NOMO-1 treated with dmso at 0.1 percent for 144 hours (cell line): ENCODE measurements around the gene ZDHHC6.
A peak's percentile ranks its signal among the peaks of the same experiment; 100 is the strongest.
"Not testable (repeated sequence)": the region's sequence is repeated elsewhere in the genome, so short reads cannot be mapped to it uniquely, and the experiment has no call there.

Experiments used
- DNase-seq: peaks from one replicate; lab custom pipeline; 2025; ENCODE audit not compliant: unreplicated experiment; lab: John Stamatoyannopoulos, UW

ZDHHC6 gene

DNA sequence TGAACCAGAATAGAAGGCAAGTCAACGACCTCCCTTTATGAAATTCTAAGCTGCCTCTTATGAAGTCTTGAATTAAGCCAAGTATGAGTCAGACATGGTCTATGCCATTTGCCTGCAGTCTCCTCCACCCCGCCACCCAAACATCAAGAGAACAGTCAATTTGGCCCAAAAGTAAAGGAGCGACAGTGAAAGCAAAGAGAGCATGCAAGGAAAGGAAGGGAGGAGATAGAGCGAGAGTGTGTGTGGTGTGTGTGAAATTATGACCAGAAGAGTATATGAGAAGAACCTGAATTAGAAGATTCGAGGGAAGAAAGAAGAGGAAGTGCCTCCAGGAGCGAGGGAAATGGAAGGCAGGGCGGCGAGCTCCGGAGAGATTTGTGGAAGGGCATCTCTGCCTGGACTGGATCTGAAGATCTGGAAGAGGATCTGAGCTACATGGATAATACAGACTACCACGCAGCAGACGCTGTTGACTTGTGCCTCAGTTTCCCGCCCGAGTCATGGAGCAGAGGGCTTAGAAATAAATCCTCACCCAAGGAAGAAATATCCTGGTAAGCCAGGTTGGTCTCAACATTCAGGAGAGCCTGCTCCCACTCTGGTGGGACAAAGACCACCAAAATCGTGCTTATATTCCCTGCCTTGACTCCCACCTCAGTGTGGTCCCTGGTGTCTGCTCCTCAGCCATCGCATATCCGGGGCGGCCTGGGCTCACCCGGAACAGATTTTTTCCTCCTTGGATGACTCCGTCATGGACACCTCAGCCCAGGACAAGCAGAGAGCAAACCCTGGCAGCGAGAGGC lies 459 bp downstream of the ZDHHC6 start:
- peak; percentile 47 for DNase-seq

- DNase-seq, result no peak
Observed at GRCh38 chr10:112442063-112442462, 4.7 kb downstream of the ZDHHC6 start.

GRCh38 chr10:112441520-112441919 lies 5.2 kb downstream of the ZDHHC6 start:
- no peak for DNase-seq

GRCh38 chr10:112438356-112438755 lies 8.4 kb downstream of the ZDHHC6 start:
- no peak for DNase-seq

DNA sequence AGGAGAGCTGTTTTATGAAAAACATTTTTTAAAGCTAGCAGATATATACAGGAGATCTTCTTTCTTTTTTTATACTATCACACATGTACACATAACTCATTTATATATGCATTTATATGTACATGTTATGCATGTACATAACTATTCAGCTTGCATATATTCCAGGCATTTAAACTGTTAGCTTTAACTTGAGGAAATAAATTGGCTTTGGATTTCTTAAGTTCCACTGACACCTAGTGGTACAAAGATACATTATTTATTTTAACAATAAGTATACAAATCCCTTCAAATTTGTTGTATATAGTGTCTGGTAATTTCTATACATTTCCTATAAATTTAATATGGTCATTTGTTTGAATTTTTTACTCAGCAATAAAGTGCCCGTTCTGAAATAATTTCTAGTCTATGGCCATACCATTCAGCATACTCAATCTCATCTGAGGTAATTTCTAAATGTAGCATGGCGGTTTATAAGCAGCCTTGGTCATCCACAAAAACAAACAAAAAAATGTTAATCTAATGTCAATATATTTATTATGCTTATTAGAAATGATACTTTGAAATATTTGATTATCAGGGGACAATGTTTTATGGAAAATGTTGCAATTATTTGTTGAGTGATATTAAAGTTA lies 11.6 kb downstream of the ZDHHC6 start:
- no peak for DNase-seq

GRCh38 chr10:112433136-112433535 lies 13.6 kb downstream of the ZDHHC6 start:
- no peak for DNase-seq

DNA sequence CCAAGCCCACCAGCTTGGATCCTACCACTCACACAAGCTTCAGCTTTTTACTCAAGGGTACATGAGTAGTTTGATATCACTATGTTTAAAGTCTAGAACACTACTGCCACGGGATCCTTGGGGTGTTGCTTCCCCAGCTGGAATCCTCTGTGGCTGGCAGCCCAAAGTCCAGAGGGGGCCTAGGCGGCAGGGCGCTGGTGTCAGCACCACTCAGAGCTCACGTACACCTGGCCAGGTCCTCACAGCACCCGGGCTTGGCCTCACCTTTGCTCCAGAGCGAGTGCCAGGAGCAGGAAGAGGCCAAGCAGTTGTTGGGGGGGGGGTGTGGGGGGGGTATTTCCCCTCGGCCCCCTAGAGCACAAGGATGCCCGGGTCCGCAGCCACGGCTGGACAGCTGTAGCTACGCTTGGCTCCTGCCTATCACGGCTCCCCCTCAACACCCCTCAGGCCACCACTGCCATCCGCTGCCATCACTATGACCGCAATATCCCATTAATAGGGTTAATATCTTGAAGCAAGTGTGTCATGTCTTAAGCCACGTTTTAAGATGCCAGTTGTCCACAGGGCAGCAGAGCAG lies 17.0 kb downstream of the ZDHHC6 start:
- no peak for DNase-seq

DNA sequence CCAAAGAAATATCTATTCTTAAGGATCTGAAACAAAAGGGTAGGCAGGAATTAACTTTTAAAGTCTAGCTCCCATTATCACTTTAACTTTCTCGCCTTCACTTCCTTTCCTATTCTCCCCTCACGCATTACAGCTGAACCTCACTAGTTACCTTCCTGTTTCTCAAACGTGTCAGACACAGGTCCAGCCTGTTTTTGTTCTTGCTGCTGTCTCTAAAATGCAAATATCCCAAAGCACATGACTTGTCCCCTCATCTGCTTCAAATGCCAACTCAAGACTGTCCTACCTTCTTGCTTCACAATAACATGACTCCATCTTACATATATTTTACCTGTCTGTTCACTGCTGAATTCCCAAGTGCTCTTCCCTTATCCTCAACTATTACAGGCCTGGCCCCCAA lies 17.6 kb downstream of the ZDHHC6 start:
- no peak for DNase-seq

- DNase-seq, result no peak
Observed at GRCh38 chr10:112426111-112426510, 20.6 kb downstream of the ZDHHC6 start.

- DNase-seq, result no peak
Observed at GRCh38 chr10:112424651-112425050, 22.1 kb downstream of the ZDHHC6 start.

DNA sequence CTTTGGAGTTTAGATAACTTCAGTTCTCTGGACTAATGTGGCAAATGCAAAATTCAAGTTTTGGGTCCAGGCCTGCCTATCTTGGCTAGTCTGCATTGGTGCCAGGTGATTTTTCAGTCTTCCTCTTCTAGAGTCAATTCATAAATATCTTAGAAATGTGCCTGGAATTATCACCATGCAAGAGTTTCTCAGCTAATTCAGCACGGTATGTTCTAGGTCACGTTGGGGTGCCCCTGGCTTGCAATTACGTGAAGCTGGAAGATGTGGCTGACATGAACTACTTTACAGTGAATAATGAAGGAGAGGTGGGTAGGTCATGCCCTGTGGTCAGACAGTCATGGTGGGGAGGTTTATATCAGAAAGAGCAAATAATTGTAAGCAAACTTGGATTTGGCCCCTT lies 25.0 kb downstream of the ZDHHC6 start:
- no peak for DNase-seq

DNA sequence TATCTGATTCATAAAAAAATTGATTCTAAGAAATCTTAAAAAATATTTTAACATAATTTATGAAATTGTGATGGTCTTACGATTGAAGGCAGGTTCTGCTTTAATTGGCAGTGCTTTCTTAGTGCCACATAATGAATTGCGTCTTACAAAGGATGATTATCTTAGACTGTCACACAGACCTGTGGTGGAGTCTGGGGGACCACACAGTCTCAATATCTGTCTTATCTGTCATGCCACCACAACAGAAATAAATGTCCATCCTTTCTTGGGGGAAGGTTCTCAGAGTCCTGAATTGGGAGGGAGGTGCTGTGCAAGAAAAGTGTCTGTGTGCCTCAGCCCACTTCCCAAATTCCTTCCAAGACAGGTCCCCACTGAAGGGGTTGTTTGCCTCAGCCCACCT lies 34.0 kb downstream of the ZDHHC6 start:
- DNase-seq, result no peak

DNA sequence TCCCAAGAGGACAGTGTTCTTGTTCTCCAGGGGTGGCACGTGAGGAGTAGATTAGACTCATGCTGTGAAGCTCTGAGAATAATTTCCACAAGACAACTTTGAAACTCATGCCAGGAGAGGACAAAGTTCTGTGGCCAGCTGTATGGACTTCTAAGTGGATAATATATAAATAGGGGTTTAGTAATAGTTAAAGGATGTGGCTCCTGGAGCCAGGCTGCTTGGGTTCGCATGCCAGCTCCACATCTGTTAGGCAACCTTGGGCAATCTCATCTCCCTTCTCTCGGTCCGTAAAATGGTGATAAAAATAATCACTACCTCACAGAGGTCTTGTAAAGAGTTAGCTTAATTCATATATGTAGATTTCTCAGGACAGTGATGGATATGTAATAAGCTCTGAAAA lies 37.0 kb downstream of the ZDHHC6 start:
- no peak for DNase-seq

DNA sequence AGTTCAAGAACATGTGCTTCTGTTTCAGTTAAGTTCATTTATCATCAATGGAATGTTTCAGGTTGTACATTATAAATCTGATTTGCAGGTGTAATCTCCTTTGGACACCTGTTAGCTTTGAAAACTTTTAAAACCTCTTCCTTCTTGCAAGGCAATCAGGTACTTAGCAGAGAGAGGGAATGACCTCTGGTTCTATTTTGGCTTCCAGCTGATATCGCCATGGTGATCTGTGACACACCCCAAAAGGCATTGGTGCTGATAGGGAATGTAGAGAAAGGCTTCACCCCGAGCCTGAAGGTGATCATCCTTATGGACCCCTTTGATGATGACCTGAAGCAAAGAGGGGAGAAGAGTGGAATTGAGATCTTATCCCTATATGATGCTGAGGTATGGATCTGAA lies 37.4 kb downstream of the ZDHHC6 start:
- no peak for DNase-seq

- no peak for DNase-seq
Observed at GRCh38 chr10:112407696-112408095, 39.0 kb downstream of the ZDHHC6 start.

DNA sequence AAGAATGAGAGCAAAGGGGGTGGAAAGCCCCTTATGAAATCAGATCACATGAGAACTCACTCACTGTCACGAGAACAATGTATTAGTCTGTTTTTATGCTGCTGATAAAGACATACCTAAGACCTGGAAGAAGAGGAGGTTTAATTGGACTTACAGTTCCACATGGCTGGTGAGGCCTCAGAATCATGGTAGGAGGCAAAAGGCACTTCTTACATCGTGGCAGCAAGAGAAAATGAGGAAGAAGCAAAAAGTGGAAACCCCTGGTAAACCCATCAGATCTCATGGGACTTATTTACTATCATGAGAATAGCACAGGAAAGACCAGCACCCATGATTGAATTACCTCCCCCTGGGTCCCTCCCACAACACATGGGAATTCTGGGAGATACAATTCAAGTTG lies 39.9 kb downstream of the ZDHHC6 start:
- DNase-seq, result not testable (repeated sequence)

DNA sequence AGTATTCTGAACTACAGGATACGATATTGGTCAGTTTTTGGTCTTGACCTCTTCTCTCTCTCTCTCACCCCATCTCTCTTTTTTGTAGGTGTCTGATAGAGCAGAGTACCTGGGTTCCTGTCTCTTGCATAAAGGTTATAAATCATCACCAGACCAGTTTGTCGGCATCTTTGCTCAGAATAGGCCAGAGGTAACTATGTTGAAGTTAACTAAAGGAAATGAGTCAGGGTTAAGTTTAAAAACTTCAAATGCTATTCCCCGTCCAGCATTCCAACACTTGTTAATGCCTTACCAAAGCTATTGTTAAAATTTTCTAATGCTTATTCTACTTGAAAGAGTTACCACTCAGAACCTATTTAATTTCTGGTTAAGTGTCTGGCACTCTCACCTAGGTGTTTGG lies 42.1 kb downstream of the ZDHHC6 start:
- no peak for DNase-seq

GRCh38 chr10:112402917-112403316 lies 43.8 kb downstream of the ZDHHC6 start:
- DNase-seq, result no peak

GRCh38 chr10:112397592-112397991 lies 49.1 kb downstream of the ZDHHC6 start:
- no peak for DNase-seq

DNA sequence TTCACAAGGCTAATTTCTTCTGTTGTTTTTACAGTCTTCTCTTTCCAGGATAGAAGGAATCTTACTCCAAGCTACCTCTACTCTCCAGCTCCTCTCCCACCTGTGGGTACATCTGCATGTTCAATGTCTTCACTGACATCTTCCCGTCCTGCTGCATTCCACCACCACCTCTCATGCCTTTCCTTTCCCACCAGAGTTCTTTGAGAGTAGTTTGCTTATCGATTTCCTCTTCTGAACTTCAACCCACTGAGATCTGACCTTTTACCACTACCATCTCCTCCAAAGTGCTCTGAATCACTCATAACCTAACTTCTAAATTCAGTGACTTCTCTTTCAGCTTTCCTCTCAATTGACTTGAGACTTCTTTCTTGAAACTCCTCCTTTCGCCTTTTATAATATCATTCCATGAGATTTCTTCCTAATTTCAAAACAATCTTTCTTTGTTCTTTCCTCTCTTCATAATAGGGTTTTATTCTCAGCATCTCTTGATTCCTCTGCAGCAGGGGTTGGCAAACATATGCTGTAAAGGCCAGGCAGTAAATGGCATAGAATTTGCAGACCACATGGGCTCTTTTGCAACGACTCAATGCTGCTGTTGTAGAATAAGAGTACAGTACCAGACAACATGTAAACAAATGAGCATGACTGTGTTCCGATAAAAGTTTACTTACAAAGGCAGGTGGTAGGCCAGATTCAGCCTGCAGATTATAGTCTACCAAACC lies 50.7 kb downstream of the ZDHHC6 start:
- no peak for DNase-seq

- no peak for DNase-seq
Observed at GRCh38 chr10:112394475-112394875, 52.2 kb downstream of the ZDHHC6 start.

- DNase-seq, result no peak
Observed at GRCh38 chr10:112393827-112394226, 52.9 kb downstream of the ZDHHC6 start.
